ENCODE data around the gene HERPUD1. TPM values are rescaled to one million over a fixed set of nuclear protein-coding genes. Genes with fewer than 3 reads are reported as not detected.
A peak's percentile ranks its signal among the peaks of the same experiment; 100 is the strongest.

The HERPUD1 gene
- total and polyA plus RNA-seq, 4 donors = 52.5 to 173 (median 108) TPM

DNA sequence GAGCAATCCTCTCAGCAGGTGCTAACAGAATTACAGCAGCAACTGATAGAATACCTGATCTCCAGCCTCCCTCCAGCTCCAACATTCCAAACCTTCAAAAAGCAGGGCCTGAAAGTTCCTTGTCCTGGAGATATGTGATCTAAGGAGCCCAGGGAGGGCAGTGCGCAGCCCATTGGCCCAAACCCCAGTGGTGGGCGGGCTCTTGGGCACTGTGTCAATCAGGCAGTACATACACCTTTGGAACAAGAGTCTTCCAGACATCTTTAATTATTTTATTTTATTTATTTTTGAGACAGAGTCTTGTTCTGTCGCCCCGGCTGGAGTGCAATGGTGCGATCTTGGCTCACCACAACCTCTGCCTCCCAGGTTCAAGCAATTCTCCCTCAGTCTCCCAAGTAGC, 42.7 kb upstream of the HERPUD1 start:
- WGBS, 2 donors = 95 to 98% methylated on average over 5 of the region's 5 CpGs

DNA sequence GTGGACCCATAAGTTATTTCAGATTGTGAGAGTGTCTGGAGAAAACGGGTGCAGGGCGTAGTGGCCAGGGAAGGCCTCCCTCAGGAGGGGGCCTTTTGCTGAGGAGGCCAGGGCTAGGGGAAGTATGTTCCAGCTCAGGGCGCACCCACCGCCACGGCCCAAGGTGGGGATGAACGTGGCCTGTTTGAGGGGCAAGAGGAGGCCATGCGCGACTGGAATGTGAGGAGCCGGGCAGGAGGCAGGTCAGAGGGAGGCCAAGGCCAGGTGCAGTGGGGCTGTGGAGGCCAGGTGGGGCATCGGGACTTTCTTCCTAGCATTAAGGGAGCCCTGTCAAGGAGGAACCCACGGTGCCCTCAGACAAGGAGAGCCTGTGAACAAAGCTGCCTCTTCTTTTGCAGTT, 40.3 kb upstream of the HERPUD1 start:
- 78 to 79% methylated on average over 11 of the region's 11 CpGs for WGBS, 2 donors
- Histone ChIP-seq H3K27ac (ENCODE audit: low read depth in 1 of 2, low read length in 2 of 2) (no peak overlapping the region), H3K9me3 (ENCODE audit: control insufficient read depth, low read length) (no peaks in the 10 kb centered on the region), H3K27me3 (ENCODE audit: control insufficient read depth in 1 of 2, insufficient read depth in 2 of 2, low read length in 1 of 2) (no peaks in the 10 kb centered on the region), H3K36me3 (ENCODE audit: control insufficient read depth in 1 of 2, insufficient read depth in 2 of 2, low read length in 1 of 2) (no peaks in the 10 kb centered on the region), H3K4me3 (ENCODE audit: low read length in 2 of 2) (no peak overlapping the region), H3K4me1 (ENCODE audit: control insufficient read depth in 1 of 2, insufficient read depth in 2 of 2, low read length in 2 of 2) (no peaks in the 10 kb centered on the region)
- DNase-seq (no peak), ATAC-seq (ENCODE audit: low FRiP score) (peak; percentile 23)
- intact Hi-C loops (cut with DNase I) = no loop called here

More for the DNA sequence above, 42.7 kb upstream of the HERPUD1 start:
- H3K27ac ChIP-seq (ENCODE audit: low read depth in 1 of 2, low read length in 2 of 2) = no peak overlapping the region
- no peak overlapping the region for H3K4me3 ChIP-seq (ENCODE audit: low read length in 2 of 2)
- no peaks in the 10 kb centered on the region for H3K27me3 ChIP-seq (ENCODE audit: control insufficient read depth in 1 of 2, insufficient read depth in 2 of 2, low read length in 1 of 2)
- intact Hi-C loops (cut with DNase I) = no loop called here
- no peaks in the 10 kb centered on the region for H3K9me3 ChIP-seq (ENCODE audit: control insufficient read depth, low read length)
- H3K4me1 ChIP-seq (ENCODE audit: control insufficient read depth in 1 of 2, insufficient read depth in 2 of 2, low read length in 2 of 2) = no peaks in the 10 kb centered on the region
- no peaks in the 10 kb centered on the region for H3K36me3 ChIP-seq (ENCODE audit: control insufficient read depth in 1 of 2, insufficient read depth in 2 of 2, low read length in 1 of 2)
- ATAC-seq (ENCODE audit: low FRiP score) (no peak), DNase-seq (no peak)

DNA sequence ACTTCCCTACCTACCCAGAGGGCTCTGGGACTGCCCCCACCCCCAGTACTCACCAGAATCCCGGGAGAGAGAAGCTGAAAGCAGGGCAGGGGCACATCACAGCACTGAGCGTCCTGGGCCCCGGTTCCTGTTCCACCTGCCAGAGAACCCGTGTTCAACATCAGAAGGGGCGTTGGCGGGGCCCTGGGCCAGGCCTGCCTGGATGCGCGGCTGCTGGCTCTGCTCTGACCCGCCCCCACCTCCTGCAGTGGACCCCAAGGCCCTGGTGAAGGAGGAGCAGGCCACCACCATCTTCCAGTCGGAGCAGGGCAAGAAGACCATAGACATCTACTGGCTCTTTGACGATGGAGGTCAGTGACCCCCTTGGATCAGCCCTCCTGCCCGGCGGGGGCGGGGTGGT, 39.2 kb upstream of the HERPUD1 start:
- no peaks in the 10 kb centered on the region for H3K9me3 ChIP-seq (ENCODE audit: control insufficient read depth, low read length)
- WGBS, 2 donors = 86 to 89% methylated on average over 14 of the region's 14 CpGs
- DNase-seq = no peak

DNA sequence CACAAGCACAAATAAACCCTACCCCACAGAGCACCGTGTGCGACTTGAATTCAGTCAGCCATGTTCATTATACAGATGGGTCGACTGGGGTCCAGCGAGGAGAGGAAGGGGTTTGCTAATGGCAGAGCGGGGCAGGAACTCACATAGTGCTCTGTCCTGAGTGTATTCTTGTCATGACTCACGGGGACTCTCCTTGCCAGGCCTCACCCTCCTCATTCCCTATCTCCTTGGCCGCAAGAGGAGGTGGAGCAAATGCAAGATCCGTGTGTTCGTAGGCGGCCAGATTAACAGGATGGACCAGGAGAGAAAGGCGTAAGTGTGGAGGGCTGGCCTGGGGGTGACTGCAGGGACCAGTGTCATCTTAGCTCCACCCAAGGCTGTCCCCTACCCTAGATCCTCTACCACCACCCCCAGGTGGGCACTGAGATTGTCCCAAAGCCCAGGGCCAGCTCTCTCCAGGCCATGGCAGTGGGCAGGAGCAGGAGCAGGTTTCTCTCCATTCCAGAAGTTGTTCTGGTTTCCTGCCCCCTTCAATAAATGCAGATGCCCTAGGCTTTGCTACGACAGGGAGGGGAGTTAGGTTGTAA, 37.5 kb upstream of the HERPUD1 start:
- 92% methylated on average over 12 of the region's 12 CpGs for WGBS, 2 donors

More for the DNA sequence above, 39.2 kb upstream of the HERPUD1 start:
- H3K27me3 ChIP-seq (ENCODE audit: control insufficient read depth in 1 of 2, insufficient read depth in 2 of 2, low read length in 1 of 2) = no peaks in the 10 kb centered on the region
- no peaks in the 10 kb centered on the region for H3K36me3 ChIP-seq (ENCODE audit: control insufficient read depth in 1 of 2, insufficient read depth in 2 of 2, low read length in 1 of 2)
- ATAC-seq (ENCODE audit: low FRiP score) = no peak
- H3K4me1 ChIP-seq (ENCODE audit: control insufficient read depth in 1 of 2, insufficient read depth in 2 of 2, low read length in 2 of 2) = no peaks in the 10 kb centered on the region
- intact Hi-C loops (cut with DNase I) = no loop called here
- no peak overlapping the region for H3K27ac ChIP-seq (ENCODE audit: low read depth in 1 of 2, low read length in 2 of 2)
- H3K4me3 ChIP-seq (ENCODE audit: low read length in 2 of 2) = no peak overlapping the region

DNA sequence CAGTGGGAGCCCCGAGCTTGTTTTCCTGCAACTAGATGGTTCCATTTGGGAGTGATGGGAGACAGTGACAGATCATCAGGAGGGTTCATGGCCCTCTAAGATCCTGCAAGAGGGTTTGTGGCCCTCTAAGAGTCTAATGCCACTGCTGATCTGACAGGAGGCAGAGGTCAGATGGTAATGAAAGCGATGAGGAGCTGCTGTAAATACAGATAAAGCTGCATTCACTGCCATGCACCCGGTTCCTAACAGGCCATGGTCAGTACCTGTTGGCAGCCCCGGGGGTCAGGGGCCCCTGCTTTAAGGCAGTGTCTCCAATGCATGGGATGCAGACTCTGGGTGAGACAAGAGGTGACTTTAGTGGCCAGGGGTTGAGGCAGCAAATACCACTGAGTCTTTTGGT, 36.1 kb upstream of the HERPUD1 start:
- Histone ChIP-seq H3K27me3 (ENCODE audit: control insufficient read depth in 1 of 2, insufficient read depth in 2 of 2, low read length in 1 of 2) (no peaks in the 10 kb centered on the region), H3K36me3 (ENCODE audit: control insufficient read depth in 1 of 2, insufficient read depth in 2 of 2, low read length in 1 of 2) (no peaks in the 10 kb centered on the region), H3K4me3 (ENCODE audit: low read length in 2 of 2) (no peak overlapping the region), H3K27ac (ENCODE audit: low read depth in 1 of 2, low read length in 2 of 2) (no peak overlapping the region), H3K9me3 (ENCODE audit: control insufficient read depth, low read length) (no peaks in the 10 kb centered on the region), H3K4me1 (ENCODE audit: control insufficient read depth in 1 of 2, insufficient read depth in 2 of 2, low read length in 2 of 2) (no peaks in the 10 kb centered on the region)
- ATAC-seq (ENCODE audit: low FRiP score) = no peak
- WGBS, 2 donors = 83 to 84% methylated on average over 4 of the region's 4 CpGs
- intact Hi-C loops (cut with DNase I) = no loop called here
- no peak for DNase-seq

More for the DNA sequence above, 37.5 kb upstream of the HERPUD1 start:
- H3K27me3 ChIP-seq (ENCODE audit: control insufficient read depth in 1 of 2, insufficient read depth in 2 of 2, low read length in 1 of 2) = no peaks in the 10 kb centered on the region
- no peak for DNase-seq
- no peaks in the 10 kb centered on the region for H3K36me3 ChIP-seq (ENCODE audit: control insufficient read depth in 1 of 2, insufficient read depth in 2 of 2, low read length in 1 of 2)
- no peaks in the 10 kb centered on the region for H3K4me1 ChIP-seq (ENCODE audit: control insufficient read depth in 1 of 2, insufficient read depth in 2 of 2, low read length in 2 of 2)
- no peak overlapping the region for H3K4me3 ChIP-seq (ENCODE audit: low read length in 2 of 2)
- intact Hi-C loops (cut with DNase I) = no loop called here
- H3K9me3 ChIP-seq (ENCODE audit: control insufficient read depth, low read length) = no peaks in the 10 kb centered on the region
- no peak for ATAC-seq (ENCODE audit: low FRiP score)
- H3K27ac ChIP-seq (ENCODE audit: low read depth in 1 of 2, low read length in 2 of 2) = no peak overlapping the region

DNA sequence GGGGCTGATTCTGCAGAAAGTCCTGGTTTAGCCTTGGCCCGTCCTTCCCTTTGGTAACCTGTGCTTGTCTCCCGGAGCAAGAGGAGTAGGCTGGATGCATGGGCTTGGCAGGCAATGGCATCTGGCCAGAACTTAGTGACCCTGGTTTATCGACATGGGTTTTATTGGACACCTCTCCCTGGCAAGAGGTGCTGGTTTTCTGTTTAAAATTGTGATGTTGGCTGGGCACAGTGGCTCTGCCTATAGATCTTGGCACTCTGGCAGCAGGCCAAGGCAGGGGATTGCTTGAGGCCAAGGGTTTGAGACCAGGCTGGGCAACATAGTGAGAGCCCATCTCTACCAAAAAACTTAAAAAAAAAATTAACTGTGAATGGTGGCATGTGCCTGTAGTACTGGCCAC, 35.7 kb upstream of the HERPUD1 start:
- no peaks in the 10 kb centered on the region for H3K9me3 ChIP-seq (ENCODE audit: control insufficient read depth, low read length)
- no peaks in the 10 kb centered on the region for H3K4me1 ChIP-seq (ENCODE audit: control insufficient read depth in 1 of 2, insufficient read depth in 2 of 2, low read length in 2 of 2)
- H3K27ac ChIP-seq (ENCODE audit: low read depth in 1 of 2, low read length in 2 of 2) = no peak overlapping the region
- no peaks in the 10 kb centered on the region for H3K36me3 ChIP-seq (ENCODE audit: control insufficient read depth in 1 of 2, insufficient read depth in 2 of 2, low read length in 1 of 2)
- intact Hi-C loops (cut with DNase I) = no loop called here
- H3K4me3 ChIP-seq (ENCODE audit: low read length in 2 of 2) = no peak overlapping the region
- DNase-seq (no peak), ATAC-seq (ENCODE audit: low FRiP score) (no peak)
- 51 to 68% methylated on average over 3 of the region's 3 CpGs for WGBS, 2 donors
- H3K27me3 ChIP-seq (ENCODE audit: control insufficient read depth in 1 of 2, insufficient read depth in 2 of 2, low read length in 1 of 2) = no peaks in the 10 kb centered on the region

DNA sequence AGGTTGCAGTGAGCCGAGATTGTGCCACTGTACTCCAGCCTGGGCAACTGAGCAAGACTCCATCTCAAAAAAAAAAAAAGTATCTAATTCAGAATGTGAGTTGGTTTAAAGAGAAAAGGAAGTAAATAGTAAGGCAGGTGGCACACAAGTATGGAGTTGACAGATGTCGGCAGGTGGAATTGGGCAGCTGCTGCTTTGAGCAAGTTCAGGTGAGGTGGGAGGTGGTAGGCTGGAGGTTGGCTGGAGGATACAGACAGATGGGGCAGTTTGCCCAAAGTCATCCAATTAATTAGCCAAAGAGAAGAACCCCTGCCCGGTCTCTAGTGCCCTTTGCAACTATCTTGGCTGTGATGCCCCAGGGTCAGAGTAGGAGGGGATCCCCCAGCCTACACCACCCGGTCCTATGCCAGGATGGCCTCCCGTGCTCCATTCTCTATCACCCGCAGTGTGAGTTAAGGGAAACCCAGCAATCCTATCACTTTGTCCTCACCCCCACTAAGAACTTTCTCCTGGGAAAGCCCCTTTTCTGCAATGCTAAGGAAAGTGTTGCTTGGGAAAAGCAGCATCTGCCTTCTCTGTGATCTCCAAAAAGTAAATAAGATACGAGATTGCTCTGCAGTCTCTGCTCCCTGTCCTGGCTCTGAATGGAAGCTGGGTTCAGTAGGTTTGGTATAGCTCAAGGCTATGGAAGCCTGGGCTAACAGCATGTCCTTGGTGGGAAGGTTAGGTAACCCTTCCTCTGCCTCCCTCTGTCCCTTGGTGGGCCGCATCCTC, 34.7 kb upstream of the HERPUD1 start:
- H3K36me3 ChIP-seq (ENCODE audit: control insufficient read depth in 1 of 2, insufficient read depth in 2 of 2, low read length in 1 of 2) = no peaks in the 10 kb centered on the region
- H3K4me1 ChIP-seq (ENCODE audit: control insufficient read depth in 1 of 2, insufficient read depth in 2 of 2, low read length in 2 of 2) = no peaks in the 10 kb centered on the region
- H3K4me3 ChIP-seq (ENCODE audit: low read length in 2 of 2) = no peak overlapping the region
- no peaks in the 10 kb centered on the region for H3K9me3 ChIP-seq (ENCODE audit: control insufficient read depth, low read length)
- DNase-seq (no peak), ATAC-seq (ENCODE audit: low FRiP score) (no peak)
- WGBS, 2 donors = 88 to 90% methylated on average over 8 of the region's 8 CpGs
- intact Hi-C loops (cut with DNase I) = no loop called here
- no peak overlapping the region for H3K27ac ChIP-seq (ENCODE audit: low read depth in 1 of 2, low read length in 2 of 2)
- H3K27me3 ChIP-seq (ENCODE audit: control insufficient read depth in 1 of 2, insufficient read depth in 2 of 2, low read length in 1 of 2) = no peaks in the 10 kb centered on the region

DNA sequence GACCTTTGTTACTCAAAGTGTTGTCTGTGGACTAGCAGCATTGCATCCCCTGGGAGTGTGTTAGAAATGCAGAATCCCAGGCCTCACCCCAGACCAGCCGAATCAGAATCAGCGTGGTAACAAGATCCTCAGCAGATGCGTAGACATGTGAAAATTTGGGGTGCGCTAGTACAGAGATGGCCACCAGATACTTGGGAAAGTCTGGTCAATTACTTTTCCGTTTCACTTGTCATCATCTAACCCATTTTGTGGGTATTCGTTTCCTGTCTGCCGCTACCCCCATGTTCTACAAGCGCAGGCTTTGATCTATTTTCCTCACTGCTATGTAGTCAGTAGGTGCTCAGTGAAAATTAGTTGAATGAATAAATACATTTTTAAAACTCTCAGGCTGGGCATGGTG, 33.1 kb upstream of the HERPUD1 start:
- Histone ChIP-seq H3K27me3 (ENCODE audit: control insufficient read depth in 1 of 2, insufficient read depth in 2 of 2, low read length in 1 of 2) (no peaks in the 10 kb centered on the region), H3K4me3 (ENCODE audit: low read length in 2 of 2) (no peak overlapping the region), H3K36me3 (ENCODE audit: control insufficient read depth in 1 of 2, insufficient read depth in 2 of 2, low read length in 1 of 2) (no peaks in the 10 kb centered on the region), H3K27ac (ENCODE audit: low read depth in 1 of 2, low read length in 2 of 2) (no peak overlapping the region), H3K9me3 (ENCODE audit: control insufficient read depth, low read length) (no peaks in the 10 kb centered on the region), H3K4me1 (ENCODE audit: control insufficient read depth in 1 of 2, insufficient read depth in 2 of 2, low read length in 2 of 2) (no peaks in the 10 kb centered on the region)
- ATAC-seq (ENCODE audit: low FRiP score) (no peak), DNase-seq (no peak)
- intact Hi-C loops (cut with DNase I) = no loop called here
- 96 to 98% methylated on average over 8 of the region's 8 CpGs for WGBS, 2 donors

DNA sequence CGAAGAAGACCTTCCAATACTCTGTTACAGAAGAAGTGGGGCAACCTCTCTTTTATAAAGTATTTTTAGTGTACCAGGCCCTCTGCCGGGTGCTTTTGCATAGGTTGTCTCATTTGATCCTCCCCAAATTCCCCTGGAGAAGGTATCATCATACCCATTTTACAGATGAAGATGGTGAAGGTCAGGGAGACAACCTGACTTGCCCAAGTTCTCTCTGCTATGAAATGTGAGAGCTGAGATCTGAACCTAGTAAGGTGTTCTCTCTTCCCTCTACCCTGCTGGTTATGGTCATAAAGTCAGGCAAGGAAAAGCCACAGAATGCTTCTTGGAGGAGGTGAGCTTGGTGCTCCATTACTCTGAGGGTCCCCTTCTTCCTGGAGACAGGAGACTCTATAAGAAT, 28.1 kb upstream of the HERPUD1 start:
- WGBS, 2 donors = 92 to 96% methylated on average over 2 of the region's 2 CpGs
- H3K27me3 ChIP-seq (ENCODE audit: control insufficient read depth in 1 of 2, insufficient read depth in 2 of 2, low read length in 1 of 2) = no peaks in the 10 kb centered on the region
- no peak overlapping the region for H3K4me3 ChIP-seq (ENCODE audit: low read length in 2 of 2)
- ATAC-seq (ENCODE audit: low FRiP score) (no peak), DNase-seq (no peak)
- H3K36me3 ChIP-seq (ENCODE audit: control insufficient read depth in 1 of 2, insufficient read depth in 2 of 2, low read length in 1 of 2) = no peaks in the 10 kb centered on the region
- intact Hi-C loops (cut with DNase I) = no loop called here
- H3K4me1 ChIP-seq (ENCODE audit: control insufficient read depth in 1 of 2, insufficient read depth in 2 of 2, low read length in 2 of 2) = no peaks in the 10 kb centered on the region
- H3K27ac ChIP-seq (ENCODE audit: low read depth in 1 of 2, low read length in 2 of 2) = no peak overlapping the region
- H3K9me3 ChIP-seq (ENCODE audit: control insufficient read depth, low read length) = no peaks in the 10 kb centered on the region

Data from aorta (tissue), 5 donors.